ENCODE results near the gene ATP6V0C. TPM values are rescaled to one million over a fixed set of nuclear protein-coding genes. Genes with fewer than 3 reads are reported as not detected.

Gene ATP6V0C
- total and polyA plus RNA-seq, 2 experiments from 2014 or later = 81.4 to 375 TPM

DNA sequence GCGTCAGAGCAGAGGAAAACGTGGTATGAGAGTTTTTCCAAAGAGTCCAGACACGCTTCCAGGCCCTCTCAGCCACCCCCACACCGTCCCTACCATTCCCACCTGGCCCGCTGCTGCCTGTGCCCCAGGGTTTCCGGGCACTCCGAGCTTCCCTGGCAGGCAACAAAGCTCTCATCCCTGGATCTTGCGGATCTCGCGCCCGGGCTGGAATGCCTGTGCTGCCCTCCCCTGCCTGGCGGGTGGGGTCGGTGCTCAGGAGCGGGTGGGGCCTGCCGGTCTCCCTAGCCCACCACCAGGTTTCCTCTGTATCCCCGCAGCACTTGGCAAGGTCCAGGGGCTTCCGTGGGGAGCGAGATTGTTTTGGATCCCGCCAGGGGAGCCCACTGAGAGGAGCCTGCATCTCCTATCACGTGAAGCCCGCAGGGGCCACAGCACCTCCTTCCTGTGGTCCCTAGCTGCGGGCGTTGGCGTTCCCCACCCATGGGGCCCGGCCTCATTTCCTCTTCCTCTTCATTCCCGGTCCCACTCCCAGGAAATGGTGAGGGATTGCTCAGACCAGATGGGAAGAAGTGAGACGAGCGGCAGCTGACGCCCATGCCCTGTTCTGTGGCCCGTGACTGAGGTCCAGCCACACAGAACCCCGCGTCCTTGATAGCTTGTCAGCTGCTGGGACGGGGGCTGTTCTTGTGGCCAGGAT lies 27.8 kb upstream of the ATP6V0C start:
- no peak overlapping the region for H2AFZ ChIP-seq
- no peak overlapping the region for H3K4me3 ChIP-seq
- H4K20me1 ChIP-seq (ENCODE audit: insufficient read depth, poor library complexity, severe bottlenecking) = peaks cover 10% of the 10 kb centered on the region
- H3K79me2 ChIP-seq = peaks cover 76% of the 10 kb centered on the region
- 94% methylated on average over 30 of the region's 33 CpGs for WGBS (ENCODE audit: low lambda C conversion rate, missing lambda C conversion rate)
- no peaks in the 10 kb centered on the region for H3K9me2 ChIP-seq (replicated peaks; ENCODE audit: insufficient read depth)
- H3K36me3 ChIP-seq (replicated peaks; ENCODE audit: insufficient read depth, low read depth) = no peaks in the 10 kb centered on the region
- peaks cover 19% of the 10 kb centered on the region for H3K4me1 ChIP-seq (ENCODE audit: insufficient read depth)
- H3K27me3 ChIP-seq = no peaks in the 10 kb centered on the region
- H3K27ac ChIP-seq = no peak overlapping the region
- no peak overlapping the region for H3K4me2 ChIP-seq
- no peaks in the 10 kb centered on the region for H3K9me3 ChIP-seq (ENCODE audit: low read depth)
- no peak for TF ChIP-seq EZH2phosphoT487 (IDR thresholded peaks at IDR 0.05; ENCODE audit: low read depth, severe bottlenecking, unreplicated experiment)
- no peak for TF ChIP-seq CTCF (IDR thresholded peaks at IDR 0.05; ENCODE audit: poor library complexity)
- no peak for TF ChIP-seq EZH2 (IDR thresholded peaks at IDR 0.05; ENCODE audit: borderline replicate concordance)
- DNase-seq (ENCODE audit: low spot score) = no peak

- Histone ChIP-seq H3K9me3 (ENCODE audit: low read depth) (no peaks in the 10 kb centered on the region), H3K4me3 (no peak overlapping the region), H3K79me2 (peaks cover 76% of the 10 kb centered on the region), H2AFZ (no peak overlapping the region), H3K27ac (no peak overlapping the region), H3K4me2 (no peak overlapping the region), H3K36me3 (replicated peaks; ENCODE audit: insufficient read depth, low read depth) (no peaks in the 10 kb centered on the region), H3K27me3 (no peaks in the 10 kb centered on the region), H4K20me1 (ENCODE audit: insufficient read depth, poor library complexity, severe bottlenecking) (peaks cover 10% of the 10 kb centered on the region), H3K9me2 (replicated peaks; ENCODE audit: insufficient read depth) (no peaks in the 10 kb centered on the region), H3K4me1 (ENCODE audit: insufficient read depth) (peaks cover 19% of the 10 kb centered on the region)
- no peak for TF ChIP-seq EZH2phosphoT487 (IDR thresholded peaks at IDR 0.05; ENCODE audit: low read depth, severe bottlenecking, unreplicated experiment)
- peak; percentile 5 for TF ChIP-seq CTCF (IDR thresholded peaks at IDR 0.05; ENCODE audit: poor library complexity)
- TF ChIP-seq EZH2 (IDR thresholded peaks at IDR 0.05; ENCODE audit: borderline replicate concordance) = no peak
- DNase-seq (ENCODE audit: low spot score) = no peak
- 83% methylated on average over 29 of the region's 29 CpGs for WGBS (ENCODE audit: low lambda C conversion rate, missing lambda C conversion rate)
Observed at GRCh38 chr16:2486645-2487516, 26.9 kb upstream of the ATP6V0C start.

DNA sequence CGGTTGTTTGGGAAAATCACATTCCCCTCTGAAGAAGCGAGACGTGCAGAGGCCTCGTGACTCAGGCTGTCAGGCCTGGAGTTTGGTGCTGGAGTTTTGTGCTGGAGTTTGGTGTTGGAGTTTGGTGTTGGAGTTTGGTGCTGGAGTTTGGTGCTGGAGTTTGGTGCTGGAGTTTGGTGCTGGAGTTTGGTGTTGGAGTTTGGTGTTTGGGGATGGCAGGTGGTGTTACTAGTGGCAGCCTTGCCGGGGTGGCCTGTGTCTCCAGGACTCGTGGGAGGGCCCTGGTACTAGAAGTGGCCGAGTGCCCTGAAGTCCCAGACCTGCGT lies 26.3 kb upstream of the ATP6V0C start:
- Histone ChIP-seq H3K27ac (no peak overlapping the region), H3K4me2 (no peak overlapping the region)

More for the DNA sequence above, 26.3 kb upstream of the ATP6V0C start:
- Histone ChIP-seq H3K4me1 (ENCODE audit: insufficient read depth) (peaks cover 19% of the 10 kb centered on the region), H2AFZ (no peak overlapping the region), H4K20me1 (ENCODE audit: insufficient read depth, poor library complexity, severe bottlenecking) (peaks cover 10% of the 10 kb centered on the region), H3K79me2 (peaks cover 72% of the 10 kb centered on the region), H3K9me2 (replicated peaks; ENCODE audit: insufficient read depth) (no peaks in the 10 kb centered on the region), H3K4me3 (no peak overlapping the region), H3K27me3 (no peaks in the 10 kb centered on the region), H3K9me3 (ENCODE audit: low read depth) (no peaks in the 10 kb centered on the region), H3K36me3 (replicated peaks; ENCODE audit: insufficient read depth, low read depth) (no peaks in the 10 kb centered on the region)
- whole genome bisulfite sequencing (ENCODE audit: low lambda C conversion rate, missing lambda C conversion rate) = 76% methylated on average over 8 of the region's 8 CpGs
- DNase-seq (ENCODE audit: low spot score) = no peak
- no peak for TF ChIP-seq EZH2 (IDR thresholded peaks at IDR 0.05; ENCODE audit: borderline replicate concordance)
- TF ChIP-seq CTCF (IDR thresholded peaks at IDR 0.05; ENCODE audit: poor library complexity) = no peak
- no peak for TF ChIP-seq EZH2phosphoT487 (IDR thresholded peaks at IDR 0.05; ENCODE audit: low read depth, severe bottlenecking, unreplicated experiment)
